Skeletal muscle cell (primary cell): ENCODE measurements around the gene HRCT1.
"Not testable (repeated sequence)": the region's sequence is repeated elsewhere in the genome, so short reads cannot be mapped to it uniquely, and the experiment has no call there.

Source experiments
- DNase-seq: peaks from one replicate; pipeline ENCODE4 v3.0.0-alpha.2; 2010; ENCODE audit warnings: low read depth
- H3K4me3 ChIP-seq: 2 replicates; pipeline ENCODE4 v1.5.1; 2011; ENCODE audit warnings: low read depth, mild to moderate bottlenecking, control low read depth, low read length, moderate library complexity

HRCT1 gene

DNA sequence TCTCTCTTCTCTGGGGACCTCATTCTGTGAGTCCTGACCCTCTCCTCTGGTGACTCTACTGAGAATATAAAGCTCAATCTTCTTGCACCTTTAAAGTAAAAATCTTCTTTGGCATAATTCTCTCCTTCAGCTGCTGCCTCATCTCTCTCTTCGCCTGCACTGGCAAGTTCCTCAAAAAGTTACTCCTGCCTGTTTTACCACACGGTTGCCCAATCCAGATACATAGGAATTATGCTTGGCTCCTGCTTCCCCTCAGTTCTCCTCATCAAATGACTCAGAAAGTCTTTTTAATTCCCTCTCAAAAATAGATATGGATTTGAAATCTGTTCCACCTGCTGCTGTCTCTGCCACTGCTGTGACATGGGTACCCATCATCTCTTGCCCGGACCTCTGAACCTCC is 14.4 kb upstream of the HRCT1 start:
- H3K4me3 ChIP-seq = no peak overlapping the region
- DNase-seq = no peak

DNA sequence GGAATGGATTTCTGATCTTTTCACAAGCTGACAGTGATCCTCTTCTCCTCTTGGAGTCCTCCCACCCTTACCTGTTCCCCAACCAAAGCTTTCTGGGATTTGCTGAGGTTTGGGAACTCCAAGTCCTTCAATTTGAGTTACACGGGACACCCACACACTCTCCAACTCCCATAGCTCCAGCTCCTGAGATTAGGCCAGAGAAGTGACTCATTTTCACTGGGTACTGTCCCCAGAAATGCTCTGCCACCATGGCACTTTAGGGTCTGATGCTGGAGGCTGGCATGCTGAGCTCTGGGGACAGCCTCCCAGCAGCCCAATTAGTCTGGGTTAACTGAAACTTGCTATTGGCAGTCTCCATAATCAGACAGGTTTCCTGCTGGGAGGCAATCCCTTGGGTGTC is 14.0 kb upstream of the HRCT1 start:
- H3K4me3 ChIP-seq = no peak overlapping the region
- no peak for DNase-seq

DNA sequence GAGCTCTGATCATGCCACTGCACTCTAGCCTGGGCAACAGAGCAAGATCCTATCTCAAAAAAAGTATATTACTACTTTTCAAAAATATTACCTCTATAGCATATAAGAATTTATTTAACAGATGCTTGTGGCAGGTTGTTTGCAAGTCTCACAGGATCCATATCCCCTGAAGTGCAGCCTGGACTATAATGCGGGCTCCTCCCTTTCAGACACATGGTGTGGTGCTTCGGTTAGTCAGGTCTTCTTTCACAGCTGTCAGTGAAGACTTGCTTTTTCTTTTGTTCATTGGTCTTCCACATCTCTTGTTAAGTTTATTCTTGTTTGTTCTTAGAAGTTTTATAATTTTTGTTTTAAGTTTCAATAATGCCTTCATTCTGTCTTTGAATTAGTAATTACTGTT is 9.4 kb upstream of the HRCT1 start:
- DNase-seq = no peak
- H3K4me3 ChIP-seq = no peak overlapping the region

DNA sequence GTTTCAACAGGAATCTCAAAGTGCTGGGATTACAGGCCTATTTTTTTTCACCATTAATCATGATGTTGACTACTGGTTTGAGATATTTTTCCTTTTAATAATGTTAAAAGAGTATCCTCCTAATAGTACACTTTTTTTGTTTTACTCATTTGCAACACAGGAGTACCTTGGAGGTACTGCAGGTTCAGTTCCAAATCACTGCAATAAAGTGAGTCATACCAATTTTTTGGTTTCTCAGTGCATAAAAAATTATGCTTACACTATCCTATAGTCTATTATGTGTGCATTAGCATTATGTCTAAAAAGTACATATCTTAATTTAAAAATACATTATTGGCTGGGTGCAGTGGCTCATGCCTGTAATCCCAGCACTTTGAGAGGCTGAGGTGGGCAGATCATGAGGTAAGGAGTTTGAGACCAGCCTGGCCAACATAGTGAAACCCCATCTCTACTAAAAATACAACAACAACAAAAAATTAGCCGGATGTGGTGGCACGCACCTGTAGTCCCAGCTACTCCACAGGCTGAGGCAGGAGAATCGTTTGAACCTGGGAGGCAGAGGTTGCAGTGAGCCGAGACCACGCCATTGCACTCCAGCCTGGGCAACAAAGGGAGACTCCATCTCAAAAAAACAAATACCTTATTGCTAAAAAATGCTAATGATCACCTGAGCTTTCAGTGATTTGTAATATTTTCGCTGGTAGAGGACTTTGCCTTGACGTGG is 8.5 kb upstream of the HRCT1 start:
- not testable (repeated sequence) for DNase-seq, H3K4me3 ChIP-seq

DNA sequence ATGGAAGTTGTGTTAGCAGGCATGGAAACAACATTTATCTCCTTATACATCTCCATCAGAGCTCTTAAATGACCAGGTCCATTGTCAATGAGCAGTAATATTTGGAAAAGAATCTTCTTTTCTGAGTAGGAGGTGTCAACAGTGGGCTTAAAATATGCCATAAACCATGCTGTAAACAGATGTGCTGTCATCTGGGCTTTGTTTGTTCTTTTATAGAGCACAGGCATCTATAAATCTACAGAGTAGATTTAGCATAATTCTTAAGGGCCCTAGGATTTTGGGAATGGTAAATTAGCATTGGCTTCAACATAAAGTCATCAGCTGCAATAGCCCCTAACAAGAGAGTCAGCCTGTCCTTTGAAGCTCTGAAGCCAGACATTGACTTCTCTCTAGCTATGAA is 7.7 kb upstream of the HRCT1 start:
- H3K4me3 ChIP-seq = no peak overlapping the region
- no peak for DNase-seq

DNA sequence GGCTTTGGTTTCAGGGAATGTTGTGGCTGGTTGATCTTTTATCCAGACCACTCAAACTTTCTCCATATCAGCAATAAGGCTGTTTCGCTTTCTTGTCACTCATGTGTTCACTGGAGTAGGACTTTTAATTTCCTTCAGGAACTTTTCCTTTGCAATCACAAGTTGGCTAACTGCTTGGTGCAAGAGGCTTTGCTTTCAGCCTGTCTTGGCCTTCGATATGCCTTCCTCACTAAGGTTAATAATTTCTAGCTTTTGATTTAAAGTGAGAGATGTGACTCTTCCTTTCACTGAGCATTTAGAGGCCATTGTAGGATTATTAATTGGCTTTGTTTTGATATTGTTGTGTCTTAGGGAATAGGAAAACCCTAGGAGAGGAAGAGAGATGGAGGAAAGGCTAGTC is 7.0 kb upstream of the HRCT1 start:
- H3K4me3 ChIP-seq = no peak overlapping the region
- no peak for DNase-seq

DNA sequence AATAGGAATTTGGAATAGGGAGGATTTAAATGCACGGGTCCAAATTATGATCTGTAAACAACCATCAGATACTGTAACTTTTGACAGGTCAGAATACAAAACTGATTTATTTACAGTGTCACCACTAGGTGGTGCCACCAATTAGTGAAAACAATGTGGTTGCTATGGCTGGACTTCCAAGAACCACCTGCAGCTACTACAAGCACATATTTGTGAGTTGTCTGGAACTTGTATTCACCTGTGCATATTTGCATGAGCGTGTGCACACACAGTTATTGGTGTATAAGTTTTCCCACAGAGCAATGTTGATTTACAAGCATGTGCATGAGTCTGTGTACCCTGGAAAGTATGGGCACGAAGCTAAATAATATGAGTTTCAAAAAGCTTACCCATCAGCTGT is 3.0 kb upstream of the HRCT1 start:
- no peak overlapping the region for H3K4me3 ChIP-seq
- DNase-seq = no peak

DNA sequence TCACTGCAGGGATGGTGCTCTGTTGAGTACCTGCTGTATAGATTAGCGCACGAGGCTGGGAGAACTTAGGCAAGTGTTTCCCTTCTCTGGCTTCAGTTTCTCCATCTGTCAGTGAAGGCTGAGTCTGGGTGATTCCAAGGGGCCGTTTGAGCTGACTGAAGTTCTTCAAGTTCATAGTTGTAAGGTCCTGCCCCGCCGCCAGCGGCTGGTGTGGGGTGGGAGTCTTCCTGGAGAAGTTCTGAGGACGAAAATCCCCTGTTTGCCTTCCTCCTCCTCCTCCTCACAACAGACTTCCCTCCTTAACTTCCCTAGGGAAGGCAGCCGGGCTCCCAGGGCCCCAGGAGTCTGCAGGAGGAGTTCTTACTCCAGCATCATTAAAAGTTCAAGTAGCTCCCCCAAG is 1.7 kb upstream of the HRCT1 start:
- DNase-seq = no peak
- no peak overlapping the region for H3K4me3 ChIP-seq

DNA sequence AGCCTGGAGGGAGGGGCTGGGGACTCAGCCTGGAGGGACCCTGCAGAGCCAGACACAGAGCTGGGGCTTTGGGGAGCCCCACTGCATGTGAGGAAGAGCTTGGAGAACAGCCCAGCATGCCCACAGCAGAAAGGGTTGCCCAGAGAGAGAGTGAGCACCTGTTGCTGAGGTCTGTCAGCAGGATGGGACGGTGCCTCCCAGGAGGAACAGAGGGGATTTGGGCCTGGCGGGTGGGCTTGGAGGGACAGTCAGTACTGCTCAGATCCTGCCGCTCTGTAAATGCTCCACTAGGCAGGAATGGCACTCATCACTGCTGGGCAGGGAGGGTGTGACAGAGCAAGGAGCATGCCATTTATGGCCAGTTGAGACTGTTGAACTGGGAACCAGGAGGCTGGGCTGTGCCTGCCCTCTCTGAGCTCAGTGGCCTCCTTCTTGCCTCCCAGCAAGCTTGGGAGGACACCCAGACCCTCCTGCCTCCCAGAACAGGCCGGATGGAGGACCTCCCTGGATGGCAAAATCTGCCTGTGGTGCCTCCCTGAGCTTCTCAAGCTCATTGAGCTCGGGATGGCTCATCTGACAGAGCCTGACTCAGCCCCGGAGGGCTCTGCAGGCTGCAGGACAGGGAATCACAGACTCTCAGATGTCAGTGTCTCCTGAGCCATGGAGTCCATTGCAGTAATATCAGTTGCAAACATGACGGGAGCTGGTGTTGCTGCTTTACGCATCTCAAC is 786 bp upstream of the HRCT1 start:
- DNase-seq = peak; percentile 28
- H3K4me3 ChIP-seq = no peak overlapping the region

DNA sequence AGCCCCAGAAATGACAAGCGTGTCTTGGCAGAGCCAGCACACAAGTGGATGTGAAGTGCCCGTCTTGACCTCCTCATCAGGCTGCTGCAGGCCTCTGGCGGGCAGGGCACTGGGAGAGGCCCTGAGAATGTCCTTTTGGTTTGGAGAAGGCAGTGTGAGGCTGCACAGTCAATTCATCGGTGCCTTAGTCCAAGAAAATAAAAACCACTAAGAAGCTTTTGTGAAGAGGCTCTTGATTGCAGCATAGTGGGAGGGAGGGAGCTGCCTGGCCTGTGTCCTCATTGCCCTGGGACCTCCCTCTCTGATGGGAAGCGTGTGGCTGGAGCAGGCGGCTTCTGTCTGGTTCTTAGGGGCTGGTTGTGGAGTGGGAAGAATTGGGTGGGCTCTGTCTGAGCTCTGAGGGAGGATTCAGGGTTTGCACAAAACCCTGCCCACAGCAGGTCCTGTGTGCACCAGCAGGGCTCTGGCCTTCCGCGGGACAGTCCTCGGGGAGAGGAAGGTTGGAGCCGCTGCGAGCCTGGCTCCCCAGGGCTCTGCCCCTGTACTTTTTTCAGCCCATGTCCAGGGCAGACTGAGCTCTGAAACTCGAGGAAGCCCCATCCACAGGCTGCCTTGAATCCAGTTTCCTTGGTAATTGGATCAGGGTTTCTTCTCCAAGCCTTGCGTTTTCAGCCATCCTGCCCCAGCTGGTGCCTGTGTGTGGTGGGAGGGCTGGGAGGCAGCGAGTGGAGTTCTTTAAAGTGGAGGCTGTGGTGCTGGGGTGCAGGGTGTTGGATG is 1.1 kb downstream of the HRCT1 start:
- H3K4me3 ChIP-seq = peak overlapping the region; percentile 25
- DNase-seq = peak; percentile 95

DNA sequence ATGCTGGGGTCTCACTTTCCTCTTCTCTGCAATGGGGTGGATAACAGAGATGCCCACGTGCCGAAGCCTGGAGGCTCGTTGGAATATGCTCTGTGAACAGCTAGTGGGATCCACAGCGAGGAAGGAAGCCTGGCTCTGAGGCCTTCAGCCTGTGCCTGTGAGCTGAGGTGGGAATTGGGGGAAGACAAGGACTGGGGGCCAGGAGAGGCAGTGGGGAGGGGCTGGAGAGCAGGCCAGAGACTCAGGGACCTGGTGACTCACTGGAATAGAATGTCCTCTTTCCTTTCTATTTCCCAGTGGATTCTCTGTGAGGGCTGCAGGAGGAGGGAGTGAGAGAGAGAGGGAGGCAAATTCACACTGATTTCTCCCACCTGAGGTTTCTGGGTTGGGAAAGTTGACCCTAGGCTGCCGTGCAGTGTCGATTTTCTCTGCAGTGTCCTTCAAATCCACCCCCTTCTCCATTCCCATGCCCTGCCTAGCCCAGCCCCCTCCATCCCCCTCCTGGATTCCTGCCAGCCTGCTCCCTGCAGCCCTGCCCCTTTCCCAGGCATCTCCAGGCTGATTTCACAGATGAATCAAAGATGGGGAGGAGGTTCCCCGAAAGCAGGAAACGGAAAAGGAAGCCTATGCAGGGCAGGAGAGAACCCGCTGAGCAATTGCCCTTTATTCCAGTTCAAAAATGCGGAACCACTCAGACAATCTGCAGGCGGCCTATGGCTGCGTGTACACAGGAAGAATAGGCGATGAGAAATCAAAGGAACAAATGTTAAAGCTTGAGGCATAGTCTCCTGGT is 1.9 kb downstream of the HRCT1 start:
- DNase-seq = peak; percentile 99
- peak overlapping the region; percentile 25 for H3K4me3 ChIP-seq

DNA sequence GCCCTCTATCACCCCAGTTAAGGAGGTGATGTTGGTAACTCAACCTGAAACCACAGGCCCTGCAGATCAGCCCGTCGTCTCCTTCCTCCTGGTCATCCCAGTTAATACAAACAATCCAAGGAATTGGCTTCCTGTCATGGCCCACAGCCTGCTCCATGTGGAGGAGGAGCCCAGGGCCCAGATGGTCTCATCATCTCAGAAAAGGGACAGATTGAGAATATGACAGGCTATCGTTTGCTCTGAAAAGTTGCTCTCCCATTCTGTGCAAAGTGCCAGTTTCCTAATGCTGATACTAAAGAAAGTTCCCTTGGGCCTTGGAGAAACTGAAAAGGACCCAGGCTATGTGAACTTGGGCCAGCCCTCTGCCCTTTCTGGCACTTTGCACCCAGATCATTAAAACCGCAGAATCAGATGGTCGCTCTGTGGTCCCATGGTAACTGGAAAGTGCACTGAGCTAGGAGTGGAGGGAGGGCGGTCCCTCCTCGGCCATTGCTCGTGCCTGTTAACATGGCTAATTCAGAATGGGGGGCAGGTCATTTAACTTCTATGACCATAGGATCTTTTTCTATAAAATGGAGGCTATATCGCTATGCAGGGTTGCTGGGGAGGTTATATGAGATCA is 2.6 kb downstream of the HRCT1 start:
- H3K4me3 ChIP-seq = no peak overlapping the region
- no peak for DNase-seq

DNA sequence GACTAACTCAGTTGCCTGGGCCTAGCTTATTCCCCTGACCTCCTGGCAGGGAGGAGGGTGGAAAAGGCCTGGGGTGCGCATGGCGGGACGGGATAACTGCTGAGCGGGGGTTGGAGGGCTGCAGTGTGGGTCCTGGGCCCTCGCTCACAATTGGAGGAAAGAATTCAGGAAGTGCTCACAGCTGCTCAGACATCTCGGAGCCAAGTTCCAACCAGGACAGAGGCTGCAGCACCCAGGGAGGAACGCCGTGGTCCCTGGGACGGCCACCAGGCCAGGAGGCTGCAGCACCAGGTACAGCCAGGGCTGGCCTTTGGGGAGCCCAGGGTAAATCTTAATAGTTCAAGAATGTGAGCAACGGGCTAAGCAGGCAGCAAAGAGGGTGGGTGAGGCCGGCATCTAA is 3.3 kb downstream of the HRCT1 start, which contains the start of gene SPAAR:
TSS of gene SPAAR (plus strand) at position 217 of the 400 bp plus-strand sequence. CDS start 974 bp downstream, outside the sequence.
- no peak within 1 kb of the TSS for H3K4me3 ChIP-seq

DNA sequence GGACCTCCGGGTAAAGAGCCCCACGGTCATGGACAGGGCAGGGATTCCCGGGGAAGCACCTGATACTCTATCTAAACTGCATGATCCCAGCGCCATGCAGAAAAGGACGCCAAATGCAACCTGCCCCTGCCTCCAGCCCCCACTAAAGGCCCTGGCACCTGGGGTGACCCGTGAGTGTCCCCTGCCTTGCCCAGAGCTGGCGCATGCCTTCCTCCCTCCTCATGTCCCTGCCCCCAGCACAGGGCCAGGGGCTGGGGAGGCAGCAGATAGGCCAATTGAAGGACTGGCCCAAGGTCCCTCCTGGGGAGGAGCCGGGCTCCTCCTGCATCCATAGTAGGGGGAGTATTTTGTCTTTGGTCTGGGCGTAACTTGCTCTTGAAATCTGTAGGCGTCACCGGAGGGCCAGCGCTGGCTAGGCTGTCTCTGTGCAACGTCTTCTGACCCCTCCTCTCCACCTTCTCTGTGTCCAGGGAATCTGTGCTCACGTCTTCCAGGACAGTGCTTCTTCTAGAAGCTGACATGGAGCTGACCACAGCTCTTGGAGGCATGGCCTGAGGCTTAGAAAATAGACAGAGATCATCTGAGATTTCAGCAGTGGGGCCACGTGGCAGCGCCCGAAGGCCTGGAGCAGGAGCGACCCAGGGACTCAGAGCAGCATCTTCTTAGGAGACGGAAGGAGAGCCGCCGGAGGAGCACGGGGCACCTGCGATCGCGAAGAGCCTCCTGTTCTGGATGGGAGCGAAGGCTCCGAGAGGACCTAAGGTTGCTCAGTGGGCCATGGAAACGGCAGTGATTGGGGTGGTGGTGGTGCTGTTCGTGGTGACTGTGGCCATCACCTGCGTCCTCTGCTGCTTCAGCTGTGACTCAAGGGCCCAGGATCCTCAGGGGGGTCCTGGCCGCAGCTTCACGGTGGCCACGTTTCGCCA is 3.9 kb downstream of the HRCT1 start:
- DNase-seq = no peak
- no peak overlapping the region for H3K4me3 ChIP-seq

More for the DNA sequence above, 3.3 kb downstream of the HRCT1 start, which contains the start of gene SPAAR:
- no peak for DNase-seq

DNA sequence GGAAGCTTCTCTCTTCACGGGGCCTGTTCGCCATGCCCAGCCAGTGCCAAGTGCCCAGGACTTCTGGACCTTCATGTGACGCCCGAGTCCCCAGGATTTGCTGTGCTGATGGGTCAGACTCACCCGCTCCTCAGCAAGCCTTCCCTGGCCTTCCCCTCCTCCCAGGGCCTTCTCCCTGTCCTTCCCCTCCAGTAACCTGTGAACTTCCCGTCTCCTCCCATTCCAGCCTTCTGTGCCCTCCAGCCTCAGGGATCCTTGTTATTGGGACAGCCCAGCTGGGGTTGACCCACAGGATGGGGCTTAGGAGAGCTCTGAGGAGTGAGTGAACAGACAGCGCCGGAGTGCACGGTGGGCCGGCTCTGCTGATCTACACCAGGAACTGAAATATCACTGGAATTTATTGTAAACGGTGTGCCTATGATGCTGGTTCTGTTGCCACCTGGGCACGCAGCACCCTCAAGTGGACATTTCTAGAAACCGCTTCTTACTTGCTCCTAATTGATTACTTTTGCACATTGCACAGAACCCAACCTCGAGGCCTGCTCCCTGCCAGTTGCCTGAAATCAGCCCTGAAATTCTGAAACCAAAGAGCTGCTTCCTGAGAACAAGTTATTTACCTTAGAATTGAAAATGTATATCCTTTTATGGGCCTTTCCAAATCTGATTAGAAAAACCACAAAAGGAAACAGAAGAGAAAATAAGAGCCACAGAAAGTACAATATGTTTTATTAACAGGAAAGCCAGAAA is 4.8 kb downstream of the HRCT1 start:
- DNase-seq = peak; percentile 46
- H3K4me3 ChIP-seq = no peak overlapping the region

DNA sequence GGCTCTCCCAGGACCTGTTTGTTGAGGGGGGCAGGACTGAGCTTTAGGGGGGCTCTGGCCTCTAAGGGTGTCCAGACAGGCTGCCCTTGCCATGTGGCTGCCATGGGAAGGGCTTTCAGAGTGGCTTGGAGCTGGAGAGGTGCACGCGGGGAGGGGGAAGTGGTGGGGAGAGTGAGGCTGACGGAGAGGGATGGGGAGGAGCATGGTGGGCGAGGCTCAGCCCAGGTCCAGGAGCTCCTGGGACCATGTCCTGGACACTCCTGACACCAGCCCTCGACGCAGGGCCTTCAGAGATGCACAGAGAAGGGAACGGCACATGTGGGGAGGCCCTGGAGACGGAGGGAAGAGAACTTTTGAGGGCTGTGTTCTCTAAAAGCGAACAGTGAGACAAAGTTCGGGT is 5.7 kb downstream of the HRCT1 start:
- no peak overlapping the region for H3K4me3 ChIP-seq
- DNase-seq = no peak

DNA sequence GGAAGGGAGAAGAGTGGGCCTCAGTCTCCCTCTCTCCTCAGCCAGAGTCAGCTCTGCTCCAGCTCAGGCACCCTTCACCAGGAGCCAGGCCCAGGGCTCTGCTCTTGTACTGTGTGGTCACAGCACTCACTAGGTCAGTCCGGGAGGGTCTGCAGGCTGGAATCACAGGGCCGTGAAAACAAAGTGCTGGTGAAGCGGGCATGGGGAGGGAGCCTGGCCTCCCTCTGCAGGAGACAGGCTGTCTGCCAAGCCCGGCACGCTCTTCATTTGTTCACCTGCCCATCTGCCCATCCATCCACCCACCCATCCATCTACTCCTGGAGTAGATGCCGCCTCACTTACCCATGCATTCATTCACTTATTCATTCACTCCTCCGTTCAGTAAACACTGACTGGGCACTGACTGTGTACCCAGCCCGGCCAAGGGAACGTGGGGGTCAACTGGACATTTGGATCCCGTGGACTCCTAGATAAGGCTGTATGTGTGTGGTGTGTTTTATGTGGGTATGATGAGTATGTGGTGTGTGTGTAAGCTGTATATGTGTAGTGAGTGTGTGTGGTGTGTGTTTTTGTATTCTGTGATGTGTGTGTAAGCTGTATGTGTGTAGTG is 6.9 kb downstream of the HRCT1 start:
- no peak overlapping the region for H3K4me3 ChIP-seq
- DNase-seq = no peak
